Gastrocnemius medialis (tissue), 4 donors: ENCODE measurements around the gene MAGI1.

Experiments used
- POLR2A ChIP-seq, 2 donors: fragments of 450-650 bp; IDR thresholded peaks; one replicate each; pipeline ENCODE4 v1.6.1; 2017; ENCODE audit warnings: antibody characterized with exemption in 2 of 2, mild to moderate bottlenecking in 2 of 2, moderate library complexity in 2 of 2
- TF ChIP-seq, protein P1 (sequence below), 5 experiments: fragments of 450-650 bp in 3 of 5; fragments of 200-600 bp in 2 of 5; sonication (generic) in 2 of 5; IDR thresholded peaks in 4 of 5; conservative IDR thresholded peaks in 1 of 5; 1 replicate in 4 of 5; 2 replicates in 1 of 5; pipeline ENCODE4 v1.5.1; 2016 to 2019; ENCODE audit warnings: antibody characterized with exemption in 5 of 5, mild to moderate bottlenecking in 3 of 5, moderate library complexity in 3 of 5

DNA sequence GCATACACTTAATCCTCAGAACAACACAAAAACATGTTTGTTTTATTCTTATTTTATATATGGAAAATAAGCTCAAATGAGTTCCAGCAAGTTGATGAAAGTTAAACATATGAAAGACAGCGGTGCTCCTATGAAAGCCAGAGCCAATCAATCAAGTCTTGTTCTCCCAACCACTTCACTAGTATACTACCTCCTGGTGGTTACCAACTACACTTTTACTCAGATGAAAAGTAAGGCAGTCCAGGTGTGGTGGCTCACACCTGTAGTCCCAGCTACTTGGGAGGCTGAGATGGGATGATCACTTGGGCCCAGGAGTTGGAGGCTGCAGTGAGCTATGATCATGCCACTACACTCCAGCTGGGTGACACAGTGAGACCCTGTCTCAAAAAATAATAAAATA is 66.0 kb downstream of the MAGI1 start:
- TF ChIP-seq, protein P1, sequence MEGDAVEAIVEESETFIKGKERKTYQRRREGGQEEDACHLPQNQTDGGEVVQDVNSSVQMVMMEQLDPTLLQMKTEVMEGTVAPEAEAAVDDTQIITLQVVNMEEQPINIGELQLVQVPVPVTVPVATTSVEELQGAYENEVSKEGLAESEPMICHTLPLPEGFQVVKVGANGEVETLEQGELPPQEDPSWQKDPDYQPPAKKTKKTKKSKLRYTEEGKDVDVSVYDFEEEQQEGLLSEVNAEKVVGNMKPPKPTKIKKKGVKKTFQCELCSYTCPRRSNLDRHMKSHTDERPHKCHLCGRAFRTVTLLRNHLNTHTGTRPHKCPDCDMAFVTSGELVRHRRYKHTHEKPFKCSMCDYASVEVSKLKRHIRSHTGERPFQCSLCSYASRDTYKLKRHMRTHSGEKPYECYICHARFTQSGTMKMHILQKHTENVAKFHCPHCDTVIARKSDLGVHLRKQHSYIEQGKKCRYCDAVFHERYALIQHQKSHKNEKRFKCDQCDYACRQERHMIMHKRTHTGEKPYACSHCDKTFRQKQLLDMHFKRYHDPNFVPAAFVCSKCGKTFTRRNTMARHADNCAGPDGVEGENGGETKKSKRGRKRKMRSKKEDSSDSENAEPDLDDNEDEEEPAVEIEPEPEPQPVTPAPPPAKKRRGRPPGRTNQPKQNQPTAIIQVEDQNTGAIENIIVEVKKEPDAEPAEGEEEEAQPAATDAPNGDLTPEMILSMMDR (IDR thresholded peaks at IDR 0.05 in 4 of 5, conservative IDR thresholded peaks at IDR 0.05 in 1 of 5) = no peak
- TF ChIP-seq POLR2A (IDR thresholded peaks at IDR 0.05) = no peak
